Liver (tissue), 9 donors: ENCODE results near the gene SPATA1. TPM values are rescaled to one million over a fixed set of nuclear protein-coding genes. Genes with fewer than 3 reads are reported as not detected.

Experiments
- DNase-seq: peaks from one replicate; pipeline ENCODE4 v3.0.0-alpha.2; 2017; ENCODE audit warnings: low spot score
- H3K27ac ChIP-seq, 2 donors: one replicate each; pipeline ENCODE4 v1.7.0; 2013; ENCODE audit warnings: inconsistent platforms in 2 of 2, low read length in 2 of 2, control low read depth in 1 of 2, low read depth in 1 of 2, mild to moderate bottlenecking in 1 of 2
- H3K27me3 ChIP-seq, 4 donors: one replicate each; pipeline versions ENCODE4 v1.6.1 to v1.7.0; 2013; ENCODE audit warnings: low read length in 3 of 4, inconsistent platforms in 1 of 4, mild to moderate bottlenecking in 1 of 4, moderate library complexity in 1 of 4; ENCODE audit not compliant: control insufficient read depth in 4 of 4, insufficient read depth in 4 of 4
- H3K36me3 ChIP-seq, 4 donors: one replicate each; pipeline versions ENCODE4 v1.6.1 to v1.7.0; 2013; ENCODE audit warnings: low read length in 3 of 4, mild to moderate bottlenecking in 3 of 4, low read depth in 1 of 4, moderate library complexity in 1 of 4; ENCODE audit not compliant: control insufficient read depth in 4 of 4, insufficient read depth in 3 of 4
- H3K4me1 ChIP-seq, 4 donors: one replicate each; pipeline versions ENCODE4 v1.6.1 to v1.7.0; 2013; ENCODE audit warnings: low read length in 3 of 4, mild to moderate bottlenecking in 3 of 4, moderate library complexity in 1 of 4; ENCODE audit not compliant: control insufficient read depth in 4 of 4, insufficient read depth in 4 of 4
- H3K4me3 ChIP-seq, 3 donors: one replicate each; pipeline versions ENCODE4 v1.6.1 to v1.7.0; 2013; ENCODE audit warnings: low read length in 3 of 3, control low read depth in 1 of 3, low read depth in 1 of 3, mild to moderate bottlenecking in 1 of 3
- H3K9ac ChIP-seq, 2 donors: one replicate each; pipeline ENCODE4 v1.7.0; 2013; ENCODE audit warnings: low read length in 2 of 2, mild to moderate bottlenecking in 2 of 2, moderate library complexity in 2 of 2, control low read depth in 1 of 2, low read depth in 1 of 2
- H3K9me3 ChIP-seq, 4 donors: one replicate each; pipeline versions ENCODE4 v1.6.1 to v1.7.0; 2013; ENCODE audit warnings: low read length in 3 of 4; ENCODE audit not compliant: control insufficient read depth in 4 of 4
- ATF3 ChIP-seq: IDR thresholded peaks from 2 replicates; pipeline ENCODE4 v1.6.1; 2016; ENCODE audit warnings: antibody characterized with exemption
- CTCF ChIP-seq: fragments of 150-350 bp; IDR thresholded peaks from 2 replicates; pipeline ENCODE4 v1.5.1; 2017; ENCODE audit warnings: improper control_type of control experiment, low read depth, low read length; ENCODE audit not compliant: missing input control
- EGR1 ChIP-seq, 2 donors: IDR thresholded peaks; 2 replicates each; pipeline ENCODE4 v1.6.1; 2016 to 2018; ENCODE audit warnings: antibody characterized with exemption in 2 of 2, low read depth in 2 of 2
- FOXA1 ChIP-seq: IDR thresholded peaks from 2 replicates; pipeline ENCODE4 v1.6.1; 2016; ENCODE audit warnings: antibody characterized with exemption
- FOXA2 ChIP-seq: IDR thresholded peaks from 2 replicates; pipeline ENCODE4 v1.6.1; 2016; ENCODE audit warnings: antibody characterized with exemption
- GABPA ChIP-seq, 2 donors: IDR thresholded peaks in 1 of 2; conservative IDR thresholded peaks in 1 of 2; 2 replicates each; pipeline ENCODE4 v1.6.1; 2016; ENCODE audit warnings: antibody characterized with exemption in 2 of 2, mild to moderate bottlenecking in 1 of 2, moderate library complexity in 1 of 2
- HNF4A ChIP-seq, 2 donors: conservative IDR thresholded peaks; 2 replicates each; pipeline ENCODE4 v1.6.1; 2016; ENCODE audit warnings: antibody characterized with exemption in 2 of 2, mild to moderate bottlenecking in 2 of 2
- HNF4G ChIP-seq: IDR thresholded peaks from 2 replicates; pipeline ENCODE4 v1.6.1; 2016; ENCODE audit warnings: antibody characterized with exemption
- JUND ChIP-seq, 2 donors: IDR thresholded peaks; 2 replicates each; pipeline ENCODE4 v1.6.1; 2016; ENCODE audit warnings: antibody characterized with exemption in 2 of 2
- MAX ChIP-seq: IDR thresholded peaks from 2 replicates; pipeline ENCODE4 v1.6.1; 2016; ENCODE audit warnings: antibody characterized with exemption
- NR2F2 ChIP-seq: IDR thresholded peaks from 2 replicates; pipeline ENCODE4 v1.6.1; 2016; ENCODE audit warnings: antibody characterized with exemption
- RAD21 ChIP-seq, 2 donors: IDR thresholded peaks; 2 replicates each; pipeline ENCODE4 v1.6.1; 2016; ENCODE audit warnings: antibody characterized with exemption in 2 of 2, mild to moderate bottlenecking in 2 of 2
- REST ChIP-seq: IDR thresholded peaks from 2 replicates; pipeline ENCODE4 v1.6.1; 2016; ENCODE audit warnings: antibody characterized with exemption, mild to moderate bottlenecking
- RXRA ChIP-seq, 2 donors: IDR thresholded peaks; 2 replicates each; pipeline ENCODE4 v1.6.1; 2017 to 2018; ENCODE audit warnings: antibody characterized with exemption in 2 of 2, mild to moderate bottlenecking in 1 of 2
- SP1 ChIP-seq: IDR thresholded peaks from 2 replicates; pipeline ENCODE4 v1.6.1; 2018; ENCODE audit warnings: antibody characterized with exemption, mild to moderate bottlenecking
- TAF1 ChIP-seq: conservative IDR thresholded peaks from 2 replicates; pipeline ENCODE4 v1.6.1; 2016; ENCODE audit warnings: antibody characterized with exemption, mild to moderate bottlenecking
- YY1 ChIP-seq: IDR thresholded peaks from 2 replicates; pipeline ENCODE4 v1.6.1; 2016; ENCODE audit warnings: antibody characterized with exemption, mild to moderate bottlenecking
- ZBTB33 ChIP-seq: IDR thresholded peaks from 2 replicates; pipeline ENCODE4 v1.6.1; 2016; ENCODE audit warnings: antibody characterized with exemption
- WGBS: extraction: QIAGEN DNeasy Blood & Tissue Kit; methylation state at CpG from one replicate; pipeline ENCODE4 v1.1.7; 2013; 5-methylcytosine and 5-hydroxymethylcytosine counted together
- polyA plus RNA-seq, 2 donors: library from polyadenylated mRNA; stranded (reverse) in 1 of 2; unstranded in 1 of 2; fragments of 200-250 nt in 1 of 2; fragments of >200 nt in 1 of 2; fragmentation: Nextera tagmentation in 1 of 2; extraction: Ambion mirVana in 1 of 2; gene quantifications; one replicate each; pipeline versions ENCODE4 v1.2.1 to v1.2.3, GENCODE V29; 2013 to 2015
- total RNA-seq, 2 donors: library from RNA; depleted of rRNA; stranded (reverse); fragments of >200 nt; gene quantifications; one replicate each; pipeline ENCODE4 v1.2.3, GENCODE V29; 2014
- donor health status: healthy.
- donor health status: healthy.
- donor health status: healthy.
- donor health status: healthy.
- donor health status: healthy.

Gene SPATA1
- total and polyA plus RNA-seq, 4 donors, result 0.06 to 2.2 (median 0.54) TPM

GRCh38 chr1:84493747-84494146, 12.4 kb upstream of the SPATA1 start:
- Histone ChIP-seq H3K9me3 (no peaks in the 10 kb centered on the region), H3K4me1 (peaks cover 12 to 30% (median 28%) of the 10 kb centered on the region in 4 donors), H3K9ac (no peak overlapping the region), H3K4me3 (no peak overlapping the region), H3K36me3 (peaks cover 4 to 42% (median 32%) of the 10 kb centered on the region in 4 donors), H3K27me3 (no peaks in the 10 kb centered on the region), H3K27ac (no peak overlapping the region)
- no peak for DNase-seq
- WGBS, result 76% methylated on average over 1 of the region's 1 CpG
- no peak for TF ChIP-seq TAF1
- TF ChIP-seq FOXA2, result no peak
- no peak for TF ChIP-seq ATF3
- no peak for TF ChIP-seq HNF4A (conservative IDR thresholded peaks at IDR 0.05)
- TF ChIP-seq FOXA1, result no peak
- no peak for TF ChIP-seq RAD21 (IDR thresholded peaks at IDR 0.05)
- no peak for TF ChIP-seq ZBTB33
- TF ChIP-seq NR2F2, result no peak
- no peak for TF ChIP-seq HNF4G
- no peak for TF ChIP-seq RXRA (IDR thresholded peaks at IDR 0.05)
- TF ChIP-seq JUND (IDR thresholded peaks at IDR 0.05), result no peak
- no peak for TF ChIP-seq GABPA (IDR thresholded peaks at IDR 0.05 in 1 of 2, conservative IDR thresholded peaks at IDR 0.05 in 1 of 2)
- no peak for TF ChIP-seq YY1
- no peak for TF ChIP-seq REST
- TF ChIP-seq SP1, result no peak
- no peak for TF ChIP-seq CTCF
- no peak for TF ChIP-seq EGR1 (IDR thresholded peaks at IDR 0.05; ENCODE audit: low read depth in 2 of 2)

GRCh38 chr1:84496498-84496897, 9.7 kb upstream of the SPATA1 start:
- DNase-seq, result no peak
- Histone ChIP-seq H3K4me3 (no peak overlapping the region), H3K27ac (no peak overlapping the region), H3K9ac (no peak overlapping the region), H3K4me1 (peaks cover 14 to 38% (median 33%) of the 10 kb centered on the region in 4 donors), H3K36me3 (peaks cover 5 to 40% (median 28%) of the 10 kb centered on the region in 4 donors), H3K27me3 (no peaks in the 10 kb centered on the region), H3K9me3 (no peaks in the 10 kb centered on the region)
- WGBS, result 97% methylated on average over 3 of the region's 3 CpGs
- TF ChIP-seq RXRA (IDR thresholded peaks at IDR 0.05) (no peak), HNF4G (no peak), NR2F2 (no peak), FOXA2 (no peak), ZBTB33 (no peak), MAX (no peak), TAF1 (no peak), YY1 (no peak), REST (no peak), FOXA1 (no peak), SP1 (no peak), GABPA (IDR thresholded peaks at IDR 0.05 in 1 of 2, conservative IDR thresholded peaks at IDR 0.05 in 1 of 2) (no peak), EGR1 (IDR thresholded peaks at IDR 0.05; ENCODE audit: low read depth in 2 of 2) (no peak), RAD21 (IDR thresholded peaks at IDR 0.05) (no peak)
